Esophagus muscularis mucosa (tissue), 4 donors: ENCODE results near the gene DISP3. TPM values are rescaled to one million over a fixed set of nuclear protein-coding genes. Genes with fewer than 3 reads are reported as not detected.

ENCODE experiments used
- DNase-seq: peaks from one replicate; pipeline ENCODE4 v3.0.0-alpha.2; 2017; ENCODE audit errors: extremely low spot score
- H3K27ac ChIP-seq, 4 donors: fragments of 200-600 bp; sonication (generic); replicated peaks in 1 of 4; 1 replicate in 3 of 4; 2 replicates in 1 of 4; pipeline ENCODE4 v1.5.1; 2016 to 2019; ENCODE audit warnings: mild to moderate bottlenecking in 1 of 4
- H3K27me3 ChIP-seq, 4 donors: fragments of 200-600 bp; sonication (generic); one replicate each; pipeline versions ENCODE4 v1.5.1 to v1.6.0; 2016 to 2019
- H3K36me3 ChIP-seq, 4 donors: fragments of 200-600 bp; sonication (generic); one replicate each; pipeline ENCODE4 v1.5.1; 2016 to 2019
- H3K4me1 ChIP-seq, 4 donors: fragments of 200-600 bp; sonication (generic); one replicate each; pipeline ENCODE4 v1.5.1; 2016 to 2019
- H3K4me3 ChIP-seq, 4 donors: fragments of 200-600 bp; sonication (generic); 1 replicate in 2 of 4; 2 replicates in 2 of 4; pipeline ENCODE4 v1.5.1; 2016 to 2019; ENCODE audit warnings: mild to moderate bottlenecking in 4 of 4, moderate library complexity in 1 of 4
- H3K9me3 ChIP-seq, 4 donors: fragments of 200-600 bp; sonication (generic); 1 replicate in 3 of 4; 2 replicates in 1 of 4; pipeline ENCODE4 v1.5.1; 2016 to 2019
- EP300 ChIP-seq: sonication (generic); formaldehyde crosslinking; IDR thresholded peaks from one replicate; pipeline ENCODE4 v1.6.1; 2017; ENCODE audit warnings: antibody characterized with exemption
- POLR2A ChIP-seq: fragments of 450-650 bp; IDR thresholded peaks from one replicate; pipeline ENCODE4 v1.6.1; 2017; ENCODE audit warnings: antibody characterized with exemption, moderate library complexity, mild to moderate bottlenecking, low read depth
- POLR2AphosphoS5 ChIP-seq, 2 donors: sonication (generic); formaldehyde crosslinking; IDR thresholded peaks; one replicate each; pipeline ENCODE4 v1.6.1; 2017; ENCODE audit warnings: antibody characterized with exemption in 2 of 2
- WGBS: methylation state at CpG from one replicate; pipeline ENCODE4 v1.1.5; 2018; 5-methylcytosine and 5-hydroxymethylcytosine counted together
- intact Hi-C: fragments of 100-400 bp; cut with DNase I; formaldehyde crosslinking; loops from one replicate; pipeline ENCODE4 v1.15.1; 2023
- total RNA-seq, 4 donors: library from RNA; depleted of rRNA; stranded (reverse); fragments of >200 nt; gene quantifications; one replicate each; pipeline versions ENCODE4 v1.1.0 to v1.2.1, GENCODE V29; 2016
- TF ChIP-seq, protein P1 (sequence below), 3 experiments: fragments of 200-600 bp in 2 of 3; fragments of 450-650 bp in 1 of 3; sonication (generic) in 2 of 3; IDR thresholded peaks; one replicate each; pipeline ENCODE4 v1.5.1; 2017 to 2019; ENCODE audit warnings: antibody characterized with exemption in 3 of 3, mild to moderate bottlenecking in 2 of 3, moderate library complexity in 1 of 3

DISP3 gene
- total RNA-seq, 4 donors from 2014 or later: not detected

DNA sequence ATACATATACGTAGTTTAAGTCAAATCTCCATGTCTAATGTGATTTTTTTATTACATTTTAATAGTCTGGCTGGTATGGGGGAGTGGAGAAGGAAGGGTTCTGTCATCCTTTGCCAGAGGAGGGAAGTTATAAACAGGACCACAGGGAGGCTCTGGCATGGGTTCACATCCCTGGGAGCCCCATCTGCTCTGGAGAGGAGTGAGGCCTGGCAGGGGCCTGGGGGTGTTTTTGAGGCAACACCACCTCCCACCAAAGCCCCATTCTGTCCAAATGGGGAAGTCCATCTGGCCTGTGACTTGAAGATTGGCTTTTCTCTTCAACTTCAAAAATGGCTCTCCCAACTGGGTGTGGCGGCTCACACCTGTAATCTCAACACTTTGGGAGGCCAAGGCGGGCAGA is 15.8 kb downstream of the DISP3 start:
- intact Hi-C loops: no loop called here
- peaks cover 0 to 73% (median 0%) of the 10 kb centered on the region in 4 donors for H3K27me3 ChIP-seq
- TF ChIP-seq EP300 (no peak), POLR2AphosphoS5 (IDR thresholded peaks at IDR 0.05) (no peak), POLR2A (no peak)
- no peak overlapping the region for H3K4me3 ChIP-seq
- H3K4me1 ChIP-seq: no peaks in the 10 kb centered on the region
- H3K27ac ChIP-seq: no peak overlapping the region
- no peaks in the 10 kb centered on the region for H3K36me3 ChIP-seq
- peaks cover 0 to 5% (median 0%) of the 10 kb centered on the region in 4 donors for H3K9me3 ChIP-seq
- no peak for DNase-seq
- 78% methylated on average over 3 of the region's 3 CpGs for WGBS

DNA sequence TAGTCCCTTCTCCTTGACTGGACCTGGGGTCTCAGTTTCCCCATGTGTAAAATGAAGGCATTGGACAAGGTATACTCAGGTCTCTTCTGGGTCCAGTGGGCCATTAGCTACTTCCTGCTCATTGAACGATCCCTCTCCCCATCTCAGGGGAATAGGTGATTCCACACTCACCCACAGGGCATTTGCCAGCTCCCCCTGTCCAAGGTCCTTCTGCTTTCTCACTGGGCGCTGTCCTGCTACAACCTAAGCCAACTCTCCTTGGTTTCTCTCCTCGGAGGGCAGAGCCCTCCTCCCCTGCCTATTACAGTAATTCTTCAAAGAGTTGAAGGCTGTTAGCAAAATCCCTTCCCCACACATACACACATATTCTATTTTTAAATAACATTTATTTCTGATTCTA is 16.6 kb downstream of the DISP3 start:
- Histone ChIP-seq H3K27me3 (peaks cover 0 to 73% (median under 1%) of the 10 kb centered on the region in 4 donors), H3K4me3 (no peak overlapping the region), H3K27ac (no peak overlapping the region), H3K4me1 (no peaks in the 10 kb centered on the region), H3K36me3 (no peaks in the 10 kb centered on the region), H3K9me3 (peaks cover 0 to 5% (median 0%) of the 10 kb centered on the region in 4 donors)
- TF ChIP-seq POLR2AphosphoS5 (IDR thresholded peaks at IDR 0.05) (no peak), EP300 (no peak), POLR2A (no peak)
- TF ChIP-seq, protein P1, sequence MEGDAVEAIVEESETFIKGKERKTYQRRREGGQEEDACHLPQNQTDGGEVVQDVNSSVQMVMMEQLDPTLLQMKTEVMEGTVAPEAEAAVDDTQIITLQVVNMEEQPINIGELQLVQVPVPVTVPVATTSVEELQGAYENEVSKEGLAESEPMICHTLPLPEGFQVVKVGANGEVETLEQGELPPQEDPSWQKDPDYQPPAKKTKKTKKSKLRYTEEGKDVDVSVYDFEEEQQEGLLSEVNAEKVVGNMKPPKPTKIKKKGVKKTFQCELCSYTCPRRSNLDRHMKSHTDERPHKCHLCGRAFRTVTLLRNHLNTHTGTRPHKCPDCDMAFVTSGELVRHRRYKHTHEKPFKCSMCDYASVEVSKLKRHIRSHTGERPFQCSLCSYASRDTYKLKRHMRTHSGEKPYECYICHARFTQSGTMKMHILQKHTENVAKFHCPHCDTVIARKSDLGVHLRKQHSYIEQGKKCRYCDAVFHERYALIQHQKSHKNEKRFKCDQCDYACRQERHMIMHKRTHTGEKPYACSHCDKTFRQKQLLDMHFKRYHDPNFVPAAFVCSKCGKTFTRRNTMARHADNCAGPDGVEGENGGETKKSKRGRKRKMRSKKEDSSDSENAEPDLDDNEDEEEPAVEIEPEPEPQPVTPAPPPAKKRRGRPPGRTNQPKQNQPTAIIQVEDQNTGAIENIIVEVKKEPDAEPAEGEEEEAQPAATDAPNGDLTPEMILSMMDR (IDR thresholded peaks at IDR 0.05): no peak
- DNase-seq: no peak
- intact Hi-C loops: no loop called here
- 56% methylated on average over 3 of the region's 3 CpGs for WGBS

DNA sequence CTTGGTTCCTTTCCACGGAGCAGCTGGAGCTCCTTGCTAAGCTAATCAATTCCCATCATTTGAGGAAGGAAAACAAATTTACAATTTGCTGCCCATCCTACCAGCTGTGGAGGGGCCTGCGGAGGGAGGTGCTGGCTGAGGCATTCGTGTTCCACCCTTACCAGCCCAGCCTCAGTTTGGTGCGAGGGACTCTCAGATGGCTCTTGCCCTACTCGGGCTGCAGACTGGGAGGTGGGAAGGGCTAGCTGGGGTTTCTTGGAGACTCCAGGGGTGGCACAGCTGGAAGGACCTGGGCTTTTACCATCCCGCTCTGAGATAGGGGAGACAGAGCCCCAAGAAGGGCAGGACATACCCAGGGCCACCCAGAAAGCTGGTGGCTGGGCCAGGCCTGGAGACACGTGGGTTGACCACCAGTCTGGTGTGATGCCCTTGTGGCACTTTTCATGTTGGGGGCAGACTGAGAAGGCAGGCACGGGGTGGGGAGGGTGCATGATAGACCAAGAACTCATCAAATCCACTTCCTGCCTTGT is 17.7 kb downstream of the DISP3 start:
- Histone ChIP-seq H3K36me3 (no peaks in the 10 kb centered on the region), H3K27me3 (peaks cover 0 to 77% (median 8%) of the 10 kb centered on the region in 4 donors), H3K27ac (no peak overlapping the region), H3K9me3 (peaks cover 0 to 5% (median 0%) of the 10 kb centered on the region in 4 donors), H3K4me1 (peaks cover 0 to 4% (median 2%) of the 10 kb centered on the region in 4 donors), H3K4me3 (no peak overlapping the region)
- DNase-seq: no peak
- TF ChIP-seq POLR2A: no peak
- no peak for TF ChIP-seq POLR2AphosphoS5 (IDR thresholded peaks at IDR 0.05)
- TF ChIP-seq, protein P1 (IDR thresholded peaks at IDR 0.05): no peak
- no peak for TF ChIP-seq EP300
- 80% methylated on average over 6 of the region's 8 CpGs for WGBS
- intact Hi-C loops: no loop called here

DNA sequence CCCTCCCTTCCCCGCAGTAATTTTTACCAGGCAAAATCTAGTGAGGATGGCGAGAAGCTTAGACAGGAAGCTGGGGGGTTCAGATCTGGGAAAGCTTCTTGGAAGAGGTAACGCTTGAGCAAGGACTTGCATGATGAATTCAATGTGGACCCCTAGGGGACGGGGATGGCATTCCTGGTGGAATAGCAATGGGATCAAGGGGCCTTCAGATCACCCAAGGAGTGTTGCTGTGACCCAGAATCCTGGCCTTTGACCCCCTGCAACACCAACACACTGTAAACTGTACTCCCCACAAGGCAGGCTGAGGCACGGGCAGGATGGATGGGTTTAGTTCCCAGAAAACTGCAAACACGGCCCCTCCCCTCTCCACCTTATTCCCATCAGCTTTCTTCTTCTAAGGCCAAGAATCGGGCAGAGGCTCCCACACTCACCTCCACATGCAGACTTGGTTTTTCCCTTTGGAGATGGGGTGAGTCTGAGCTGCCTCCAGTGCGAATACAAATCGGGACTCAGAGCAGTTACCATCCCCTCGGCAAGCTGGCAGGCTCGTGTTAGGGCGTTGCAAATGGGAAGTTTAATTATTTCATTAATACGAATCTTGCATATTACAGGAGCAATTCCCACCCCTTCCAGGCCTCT is 20.1 kb downstream of the DISP3 start:
- Histone ChIP-seq H3K27ac (no peak overlapping the region), H3K4me1 (peaks cover 0 to 7% (median 3%) of the 10 kb centered on the region in 4 donors), H3K4me3 (no peak overlapping the region), H3K27me3 (peaks cover 0 to 88% (median 11%) of the 10 kb centered on the region in 4 donors), H3K36me3 (no peaks in the 10 kb centered on the region), H3K9me3 (peaks cover 0 to 8% (median under 1%) of the 10 kb centered on the region in 4 donors)
- intact Hi-C loops: no loop called here
- TF ChIP-seq, protein P1 (IDR thresholded peaks at IDR 0.05): no peak
- no peak for TF ChIP-seq EP300
- TF ChIP-seq POLR2AphosphoS5 (IDR thresholded peaks at IDR 0.05): no peak
- no peak for TF ChIP-seq POLR2A
- no peak for DNase-seq
- 61% methylated on average over 13 of the region's 13 CpGs for WGBS

DNA sequence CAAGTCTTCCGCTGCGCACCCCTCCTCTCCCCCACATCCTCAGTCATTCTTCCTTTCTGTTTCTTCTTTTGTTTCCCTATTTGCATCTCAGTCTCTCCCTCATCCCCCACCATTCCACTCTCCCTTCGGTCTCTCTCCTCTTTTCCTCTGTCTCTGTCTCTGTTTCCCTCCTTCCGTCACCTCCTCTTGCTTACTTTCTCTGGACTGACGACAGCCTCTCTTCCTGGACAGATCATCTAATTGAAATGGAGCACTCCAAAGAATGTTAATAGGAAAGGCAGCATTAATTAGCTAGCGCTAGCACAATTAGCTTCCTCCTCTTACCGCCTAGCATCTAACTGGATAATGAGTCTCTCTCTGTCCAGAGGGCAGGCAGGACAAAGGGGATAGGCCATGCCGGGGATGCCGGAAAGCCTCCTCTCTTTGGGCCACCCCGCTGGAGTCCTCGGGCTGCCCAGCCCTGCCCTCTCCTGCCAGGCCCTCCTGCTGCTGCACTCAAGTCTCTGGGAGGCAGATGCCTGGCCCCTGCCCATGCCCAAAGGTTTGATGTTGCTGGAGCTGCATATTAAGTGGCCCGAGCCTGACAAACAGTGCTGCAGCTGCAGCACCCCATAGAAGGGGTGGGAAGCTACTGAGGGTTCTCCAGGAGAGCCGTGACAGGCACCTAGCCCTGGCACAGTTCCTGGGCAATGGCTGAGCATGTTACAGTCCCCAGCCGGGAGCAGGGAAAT is 20.8 kb downstream of the DISP3 start:
- 57% methylated on average over 12 of the region's 14 CpGs for WGBS
- TF ChIP-seq EP300 (no peak), POLR2AphosphoS5 (IDR thresholded peaks at IDR 0.05) (no peak), POLR2A (no peak)
- TF ChIP-seq, protein P1 (IDR thresholded peaks at IDR 0.05): no peak

More for the DNA sequence above, 20.8 kb downstream of the DISP3 start:
- Histone ChIP-seq H3K4me3 (no peak overlapping the region), H3K9me3 (peaks cover 0 to 14% (median 6%) of the 10 kb centered on the region in 4 donors), H3K36me3 (no peaks in the 10 kb centered on the region), H3K4me1 (peaks cover 0 to 7% (median 3%) of the 10 kb centered on the region in 4 donors), H3K27me3 (peaks cover 0 to 82% (median 11%) of the 10 kb centered on the region in 4 donors), H3K27ac (no peak overlapping the region)
- DNase-seq: no peak
- intact Hi-C loops: no loop called here
